ENCODE data around the gene RPS6KA1. TPM values are rescaled to one million over a fixed set of nuclear protein-coding genes. Genes with fewer than 3 reads are reported as not detected.

The RPS6KA1 gene
- polyA plus RNA-seq, 1 experiment: 3.2 TPM

GRCh38 chr1:26530895-26531598, 1.5 kb downstream of the RPS6KA1 start:
- H3K36me3 ChIP-seq (ENCODE audit: control insufficient read depth, insufficient read depth, low read length): no peaks in the 10 kb centered on the region
- peak; percentile 10 for DNase-seq (ENCODE audit: low read depth)
- ChIA-PET POLR2A (no interaction called here), CTCF (interaction anchor here (2.1 to 3.3 kb wide), 2 partner anchors 7 to 30 kb away, joined by 10 to 14 read pairs; no protein-coding TSS in a partner anchor)
- peak; percentile 47 for TF ChIP-seq CTCF (IDR thresholded peaks at IDR 0.05; ENCODE audit: insufficient read depth, low read depth, low read length)
- H3K27me3 ChIP-seq (ENCODE audit: control insufficient read depth, insufficient read depth, low read length): no peaks in the 10 kb centered on the region
- H3K4me3 ChIP-seq (ENCODE audit: low read depth, low read length): no peak overlapping the region

GRCh38 chr1:26531651-26532131, 2.1 kb downstream of the RPS6KA1 start:
- Histone ChIP-seq H3K27me3 (ENCODE audit: control insufficient read depth, insufficient read depth, low read length) (no peaks in the 10 kb centered on the region), H3K4me3 (ENCODE audit: low read depth, low read length) (no peak overlapping the region), H3K36me3 (ENCODE audit: control insufficient read depth, insufficient read depth, low read length) (no peaks in the 10 kb centered on the region)
- CTCF ChIA-PET: interaction anchor here (3.3 kb wide), 1 partner anchor 31 kb away, joined by 10 read pairs; no protein-coding TSS in a partner anchor
- TF ChIP-seq CTCF (IDR thresholded peaks at IDR 0.05; ENCODE audit: insufficient read depth, low read depth, low read length): no peak
- no peak for DNase-seq (ENCODE audit: low read depth)
- POLR2A ChIA-PET: no interaction called here

- no peak for TF ChIP-seq CTCF (IDR thresholded peaks at IDR 0.05; ENCODE audit: insufficient read depth, low read depth, low read length)
- CTCF ChIA-PET: no interaction called here
- Histone ChIP-seq H3K36me3 (ENCODE audit: control insufficient read depth, insufficient read depth, low read length) (no peaks in the 10 kb centered on the region), H3K27me3 (ENCODE audit: control insufficient read depth, insufficient read depth, low read length) (no peaks in the 10 kb centered on the region), H3K4me3 (ENCODE audit: low read depth, low read length) (no peak overlapping the region)
- POLR2A ChIA-PET: no interaction called here
- DNase-seq (ENCODE audit: low read depth): no peak
Observed at GRCh38 chr1:26533951-26534509, 4.5 kb downstream of the RPS6KA1 start.

GRCh38 chr1:26535201-26535600, 5.6 kb downstream of the RPS6KA1 start:
- POLR2A ChIA-PET: no interaction called here
- H3K36me3 ChIP-seq (ENCODE audit: control insufficient read depth, insufficient read depth, low read length): no peaks in the 10 kb centered on the region
- no peak overlapping the region for H3K4me3 ChIP-seq (ENCODE audit: low read depth, low read length)
- no peaks in the 10 kb centered on the region for H3K27me3 ChIP-seq (ENCODE audit: control insufficient read depth, insufficient read depth, low read length)
- CTCF ChIA-PET: interaction anchor here (1.3 kb wide), 1 partner anchor 12 kb away, joined by 5 read pairs; no protein-coding TSS in a partner anchor
- no peak for TF ChIP-seq CTCF (IDR thresholded peaks at IDR 0.05; ENCODE audit: insufficient read depth, low read depth, low read length)
- no peak for DNase-seq (ENCODE audit: low read depth)

GRCh38 chr1:26536081-26536480, 6.5 kb downstream of the RPS6KA1 start:
- POLR2A ChIA-PET: no interaction called here
- TF ChIP-seq CTCF (IDR thresholded peaks at IDR 0.05; ENCODE audit: insufficient read depth, low read depth, low read length): no peak
- H3K36me3 ChIP-seq (ENCODE audit: control insufficient read depth, insufficient read depth, low read length): no peaks in the 10 kb centered on the region
- no peak overlapping the region for H3K4me3 ChIP-seq (ENCODE audit: low read depth, low read length)
- CTCF ChIA-PET: interaction anchor here (1.1 to 1.3 kb wide), 2 partner anchors 11 to 16 kb away, joined by 3 to 5 read pairs; no protein-coding TSS in a partner anchor
- DNase-seq (ENCODE audit: low read depth): no peak
- H3K27me3 ChIP-seq (ENCODE audit: control insufficient read depth, insufficient read depth, low read length): no peaks in the 10 kb centered on the region
